Body of pancreas (tissue), 4 donors: ENCODE data around the gene GNAS-AS1.

Experiments used
- POLR2A ChIP-seq, 3 donors: fragments of 450-650 bp; IDR thresholded peaks; one replicate each; pipeline ENCODE4 v1.6.1; 2016; ENCODE audit warnings: antibody characterized with exemption in 3 of 3, mild to moderate bottlenecking in 2 of 3
- TF ChIP-seq, protein P1 (sequence below), 7 experiments: fragments of 450-650 bp in 4 of 7; fragments of 200-600 bp in 3 of 7; sonication (generic) in 3 of 7; IDR thresholded peaks; one replicate each; pipeline ENCODE4 v1.5.1; 2016 to 2019; ENCODE audit warnings: antibody characterized with exemption in 7 of 7

GRCh38 chr20:58807801-58808200, 42.9 kb downstream of the GNAS-AS1 start:
- TF ChIP-seq, protein P1, sequence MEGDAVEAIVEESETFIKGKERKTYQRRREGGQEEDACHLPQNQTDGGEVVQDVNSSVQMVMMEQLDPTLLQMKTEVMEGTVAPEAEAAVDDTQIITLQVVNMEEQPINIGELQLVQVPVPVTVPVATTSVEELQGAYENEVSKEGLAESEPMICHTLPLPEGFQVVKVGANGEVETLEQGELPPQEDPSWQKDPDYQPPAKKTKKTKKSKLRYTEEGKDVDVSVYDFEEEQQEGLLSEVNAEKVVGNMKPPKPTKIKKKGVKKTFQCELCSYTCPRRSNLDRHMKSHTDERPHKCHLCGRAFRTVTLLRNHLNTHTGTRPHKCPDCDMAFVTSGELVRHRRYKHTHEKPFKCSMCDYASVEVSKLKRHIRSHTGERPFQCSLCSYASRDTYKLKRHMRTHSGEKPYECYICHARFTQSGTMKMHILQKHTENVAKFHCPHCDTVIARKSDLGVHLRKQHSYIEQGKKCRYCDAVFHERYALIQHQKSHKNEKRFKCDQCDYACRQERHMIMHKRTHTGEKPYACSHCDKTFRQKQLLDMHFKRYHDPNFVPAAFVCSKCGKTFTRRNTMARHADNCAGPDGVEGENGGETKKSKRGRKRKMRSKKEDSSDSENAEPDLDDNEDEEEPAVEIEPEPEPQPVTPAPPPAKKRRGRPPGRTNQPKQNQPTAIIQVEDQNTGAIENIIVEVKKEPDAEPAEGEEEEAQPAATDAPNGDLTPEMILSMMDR (IDR thresholded peaks at IDR 0.05): no peak
- no peak for TF ChIP-seq POLR2A (IDR thresholded peaks at IDR 0.05)
